HL-60 (cell line): Measurements from ENCODE around the gene BBIP1.

Experiments used
- DNase-seq, 2 experiments: peaks; one replicate each; pipeline ENCODE4 v3.0.0-alpha.2; 2010 to 2020; ENCODE audit warnings: low read depth in 1 of 2, low spot score in 1 of 2
- H3K27ac ChIP-seq: fragments of 250-450 bp; sonication (Bioruptor Pico); replicated peaks from 2 replicates; pipeline ENCODE4 v1.5.1; 2020; ENCODE audit warnings: mild to moderate bottlenecking, moderate library complexity
- H3K27me3 ChIP-seq: fragments of 250-450 bp; sonication (Bioruptor Pico); 2 replicates; pipeline ENCODE4 v1.5.1; 2021; ENCODE audit warnings: mild to moderate bottlenecking, moderate library complexity; ENCODE audit not compliant: insufficient read depth, poor library complexity, severe bottlenecking
- H3K4me3 ChIP-seq: replicated peaks from 2 replicates; pipeline ENCODE4 v1.5.1; 2011; ENCODE audit warnings: mild to moderate bottlenecking, control low read depth, low read length; ENCODE audit not compliant: insufficient read depth
- CTCF ChIP-seq: IDR thresholded peaks from one replicate; pipeline ENCODE4 v1.5.1; 2011; ENCODE audit warnings: low read length, control low read depth, inconsistent platforms; ENCODE audit not compliant: insufficient read depth
- GABPA ChIP-seq: IDR thresholded peaks from 2 replicates; pipeline ENCODE4 v1.6.1; 2012; ENCODE audit warnings: low read depth
- POLR2AphosphoS5 ChIP-seq: IDR thresholded peaks from 2 replicates; pipeline ENCODE4 v1.6.1; 2012; ENCODE audit warnings: low read depth
- REST ChIP-seq: IDR thresholded peaks from 2 replicates; pipeline ENCODE4 v1.6.1; 2012; ENCODE audit warnings: low read depth; ENCODE audit not compliant: insufficient replicate concordance
- SPI1 ChIP-seq: IDR thresholded peaks from 2 replicates; pipeline ENCODE4 v1.6.1; 2012; ENCODE audit warnings: low read depth, mild to moderate bottlenecking, borderline replicate concordance

Gene BBIP1

GRCh38 chr10:110873951-110874350 is 45.0 kb downstream of the BBIP1 start:
- TF ChIP-seq REST (no peak), GABPA (no peak), POLR2AphosphoS5 (no peak), SPI1 (no peak), CTCF (no peak)
- Histone ChIP-seq H3K27me3 (no peaks in the 10 kb centered on the region), H3K4me3 (peak overlapping the region; percentile 80), H3K27ac (peak overlapping the region; percentile 97)
- no peak for DNase-seq

GRCh38 chr10:110872984-110873923 is 45.7 kb downstream of the BBIP1 start:
- peak overlapping the region; percentile 80 for H3K4me3 ChIP-seq
- DNase-seq, result no peak
- no peaks in the 10 kb centered on the region for H3K27me3 ChIP-seq
- H3K27ac ChIP-seq, result peak overlapping the region; percentile 97
- no peak for TF ChIP-seq POLR2AphosphoS5
- no peak for TF ChIP-seq REST
- TF ChIP-seq CTCF, result no peak
- TF ChIP-seq SPI1, result no peak
- no peak for TF ChIP-seq GABPA

- peak; percentile 73 to 92 for DNase-seq
- TF ChIP-seq POLR2AphosphoS5 (peak; percentile 59), REST (peak; percentile 27), GABPA (no peak), SPI1 (no peak), CTCF (peak; percentile 6)
- H3K4me3 ChIP-seq, result peak overlapping the region; percentile 80
- no peaks in the 10 kb centered on the region for H3K27me3 ChIP-seq
- peak overlapping the region; percentile 97 for H3K27ac ChIP-seq
Observed at GRCh38 chr10:110872145-110872983, 46.6 kb downstream of the BBIP1 start.
